Peyer's patch (tissue), 4 donors: ENCODE measurements around the gene PPP1R36. TPM values are rescaled to one million over a fixed set of nuclear protein-coding genes. Genes with fewer than 3 reads are reported as not detected.

Experiments
- DNase-seq, 3 donors: peaks; one replicate each; pipeline ENCODE4 v3.0.0-alpha.2; 2017 to 2019
- H3K27ac ChIP-seq, 4 donors: fragments of 200-600 bp; sonication (generic); one replicate each; pipeline ENCODE4 v1.5.1; 2016 to 2019
- H3K27me3 ChIP-seq, 2 donors: fragments of 200-600 bp; sonication (generic); one replicate each; pipeline ENCODE4 v1.5.1; 2019
- H3K36me3 ChIP-seq, 3 donors: fragments of 200-600 bp; sonication (generic); one replicate each; pipeline ENCODE4 v1.5.1; 2016 to 2019
- H3K4me1 ChIP-seq, 4 donors: fragments of 200-600 bp; sonication (generic); one replicate each; pipeline ENCODE4 v1.5.1; 2016 to 2019
- H3K4me3 ChIP-seq, 4 donors: fragments of 200-600 bp; sonication (generic); 1 replicate in 3 of 4; 2 replicates in 1 of 4; pipeline ENCODE4 v1.5.1; 2016 to 2019; ENCODE audit warnings: mild to moderate bottlenecking in 1 of 4
- H3K9me3 ChIP-seq, 4 donors: fragments of 200-600 bp; sonication (generic); one replicate each; pipeline ENCODE4 v1.5.1; 2016 to 2019; ENCODE audit warnings: mild to moderate bottlenecking in 1 of 4
- CTCF ChIP-seq, 6 experiments: fragments of 450-650 bp in 4 of 6; fragments of 200-600 bp in 2 of 6; sonication (generic) in 1 of 6; IDR thresholded peaks; one replicate each; pipeline ENCODE4 v1.5.1; 2017 to 2019; ENCODE audit warnings: antibody characterized with exemption in 6 of 6, mild to moderate bottlenecking in 3 of 6, moderate library complexity in 1 of 6
- POLR2A ChIP-seq, 2 donors: fragments of 450-650 bp; IDR thresholded peaks; one replicate each; pipeline ENCODE4 v1.5.1; 2017; ENCODE audit warnings: antibody characterized with exemption in 2 of 2, mild to moderate bottlenecking in 2 of 2, moderate library complexity in 2 of 2
- total RNA-seq, 4 donors: library from RNA; depleted of rRNA; stranded (reverse); fragments of >200 nt; gene quantifications; one replicate each; pipeline ENCODE4 v1.1.0, GENCODE V29; 2016

PPP1R36 gene
- total RNA-seq, 4 donors from 2014 or later, result 1.9 to 7.4 (median 2.1) TPM; not detected in 1

GRCh38 chr14:64610049-64610746, 60.4 kb downstream of the PPP1R36 start:
- no peak for DNase-seq
- no peaks in the 10 kb centered on the region for H3K36me3 ChIP-seq
- no peak overlapping the region for H3K4me3 ChIP-seq
- H3K27ac ChIP-seq, result peak overlapping the region in 1 of 4 donors; percentile 4
- no peaks in the 10 kb centered on the region for H3K27me3 ChIP-seq
- TF ChIP-seq POLR2A (IDR thresholded peaks at IDR 0.05), result no peak
- no peak for TF ChIP-seq CTCF (IDR thresholded peaks at IDR 0.05)
- no peaks in the 10 kb centered on the region for H3K4me1 ChIP-seq
- H3K9me3 ChIP-seq, result no peaks in the 10 kb centered on the region

GRCh38 chr14:64611358-64612020, 61.7 kb downstream of the PPP1R36 start:
- no peaks in the 10 kb centered on the region for H3K36me3 ChIP-seq
- TF ChIP-seq POLR2A (IDR thresholded peaks at IDR 0.05) (no peak), CTCF (IDR thresholded peaks at IDR 0.05) (no peak)
- H3K27ac ChIP-seq, result peak overlapping the region in 3 of 4 donors; percentile 4 to 51 (median 22)
- no peaks in the 10 kb centered on the region for H3K4me1 ChIP-seq
- no peaks in the 10 kb centered on the region for H3K27me3 ChIP-seq
- no peak for DNase-seq
- no peaks in the 10 kb centered on the region for H3K9me3 ChIP-seq
- no peak overlapping the region for H3K4me3 ChIP-seq

GRCh38 chr14:64612021-64612380, 62.2 kb downstream of the PPP1R36 start:
- H3K4me1 ChIP-seq, result no peaks in the 10 kb centered on the region
- no peaks in the 10 kb centered on the region for H3K36me3 ChIP-seq
- H3K4me3 ChIP-seq, result no peak overlapping the region
- H3K27ac ChIP-seq, result peak overlapping the region in 3 of 4 donors; percentile 10 to 51 (median 33)
- H3K9me3 ChIP-seq, result no peaks in the 10 kb centered on the region
- TF ChIP-seq CTCF (IDR thresholded peaks at IDR 0.05) (no peak), POLR2A (IDR thresholded peaks at IDR 0.05) (no peak)
- H3K27me3 ChIP-seq, result no peaks in the 10 kb centered on the region
- DNase-seq, result no peak

GRCh38 chr14:64612971-64613666, 63.4 kb downstream of the PPP1R36 start:
- Histone ChIP-seq H3K4me1 (no peaks in the 10 kb centered on the region), H3K36me3 (no peaks in the 10 kb centered on the region), H3K9me3 (no peaks in the 10 kb centered on the region), H3K4me3 (no peak overlapping the region), H3K27ac (peak overlapping the region in 1 of 4 donors; percentile 51), H3K27me3 (no peaks in the 10 kb centered on the region)
- no peak for TF ChIP-seq CTCF (IDR thresholded peaks at IDR 0.05)
- no peak for TF ChIP-seq POLR2A (IDR thresholded peaks at IDR 0.05)
- no peak for DNase-seq

- H3K4me3 ChIP-seq, result no peak overlapping the region
- no peak for TF ChIP-seq CTCF (IDR thresholded peaks at IDR 0.05)
- no peak for TF ChIP-seq POLR2A (IDR thresholded peaks at IDR 0.05)
- H3K9me3 ChIP-seq, result no peaks in the 10 kb centered on the region
- no peaks in the 10 kb centered on the region for H3K4me1 ChIP-seq
- H3K27ac ChIP-seq, result peak overlapping the region in 1 of 4 donors; percentile 28
- no peaks in the 10 kb centered on the region for H3K36me3 ChIP-seq
- H3K27me3 ChIP-seq, result no peaks in the 10 kb centered on the region
- DNase-seq, result no peak
These were observed 64.4 kb downstream of the PPP1R36 start for GRCh38 chr14:64614166-64614565.
